HepG2 (cell line): Measurements from ENCODE around the gene PRRT1. TPM values are rescaled to one million over a fixed set of nuclear protein-coding genes. Genes with fewer than 3 reads are reported as not detected.
A peak's percentile ranks its signal among the peaks of the same experiment; 100 is the strongest.

Experiments
- AGO1 ChIP-seq: fragments of 200-400 bp; formaldehyde crosslinking; IDR thresholded peaks from 2 replicates; pipeline ENCODE4 v1.6.1; 2017; ENCODE audit warnings: mild to moderate bottlenecking, low read depth, low read length, moderate library complexity; ENCODE audit not compliant: poor library complexity, severe bottlenecking
- ELF1 ChIP-seq: sonication (generic); formaldehyde crosslinking; IDR thresholded peaks from 2 replicates; pipeline ENCODE4 v1.4.0; 2020; ENCODE audit warnings: missing genetic modification reagents
- FOXJ3 ChIP-seq: sonication (generic); formaldehyde crosslinking; IDR thresholded peaks from 2 replicates; pipeline ENCODE4 v1.4.0; 2020; ENCODE audit warnings: missing genetic modification reagents, mild to moderate bottlenecking, borderline replicate concordance
- GATAD2A ChIP-seq: IDR thresholded peaks from 2 replicates; pipeline ENCODE4 v1.6.1; 2016
- KDM5B ChIP-seq: sonication (generic); formaldehyde crosslinking; IDR thresholded peaks from 2 replicates; pipeline ENCODE4 v1.4.0; 2020; ENCODE audit warnings: missing genetic modification reagents, mild to moderate bottlenecking, borderline replicate concordance
- PAF1 ChIP-seq: IDR thresholded peaks from 2 replicates; pipeline ENCODE4 v1.6.1; 2016; ENCODE audit warnings: missing genetic modification reagents, missing compliant biosample characterization
- POLR2G ChIP-seq: fragments of 200-400 bp; formaldehyde crosslinking; IDR thresholded peaks from 2 replicates; pipeline ENCODE4 v1.6.1; 2018; ENCODE audit warnings: mild to moderate bottlenecking, low read depth, low read length, moderate library complexity
- PTBP1 ChIP-seq: fragments of 200-400 bp; formaldehyde crosslinking; IDR thresholded peaks from 2 replicates; pipeline ENCODE4 v1.6.1; 2018; ENCODE audit warnings: low read length, low read depth; ENCODE audit not compliant: poor library complexity, severe bottlenecking
- SATB2 ChIP-seq: sonication (generic); formaldehyde crosslinking; IDR thresholded peaks from 2 replicates; pipeline ENCODE4 v1.5.0; 2020; ENCODE audit warnings: missing genetic modification reagents
- SCMH1 ChIP-seq: sonication (generic); formaldehyde crosslinking; IDR thresholded peaks from 2 replicates; pipeline ENCODE4 v1.9.0; 2021; ENCODE audit warnings: missing genetic modification reagents, mild to moderate bottlenecking, borderline replicate concordance
- SOX13 ChIP-seq, 3 experiments: fragments of 450-650 bp in 1 of 3; sonication (generic) in 1 of 3; formaldehyde crosslinking in 1 of 3; IDR thresholded peaks in 2 of 3; conservative IDR thresholded peaks in 1 of 3; 2 replicates each; pipeline versions ENCODE4 v1.5.0 to v1.6.1; 2016 to 2020; ENCODE audit warnings: antibody characterized with exemption in 1 of 3, mild to moderate bottlenecking in 1 of 3, missing compliant biosample characterization in 1 of 3, missing genetic modification reagents in 1 of 3, moderate library complexity in 1 of 3
- ZNF180 ChIP-seq: sonication (generic); formaldehyde crosslinking; IDR thresholded peaks from 2 replicates; pipeline ENCODE4 v1.4.0; 2020; ENCODE audit warnings: low read depth, missing genetic modification reagents, borderline replicate concordance
- ZNF232 ChIP-seq: sonication (generic); formaldehyde crosslinking; IDR thresholded peaks from 2 replicates; pipeline ENCODE4 v1.4.0; 2020; ENCODE audit warnings: missing genetic modification reagents, borderline replicate concordance
- ZNF30 ChIP-seq: sonication (generic); formaldehyde crosslinking; IDR thresholded peaks from 2 replicates; pipeline ENCODE4 v1.5.0; 2020; ENCODE audit warnings: mild to moderate bottlenecking, missing genetic modification reagents
- ZNF562 ChIP-seq: sonication (generic); formaldehyde crosslinking; IDR thresholded peaks from 2 replicates; pipeline ENCODE4 v1.8.0; 2022; ENCODE audit warnings: missing genetic modification reagents, borderline replicate concordance
- ZNF567 ChIP-seq: sonication (generic); formaldehyde crosslinking; IDR thresholded peaks from 2 replicates; pipeline ENCODE4 v1.8.1; 2023; ENCODE audit warnings: mild to moderate bottlenecking, missing genetic modification reagents, borderline replicate concordance
- ZNF850 ChIP-seq: sonication (generic); formaldehyde crosslinking; conservative IDR thresholded peaks from 2 replicates; pipeline ENCODE4 v1.9.0; 2021; ENCODE audit warnings: mild to moderate bottlenecking, missing genetic modification reagents
- ZNF891 ChIP-seq: sonication (generic); formaldehyde crosslinking; IDR thresholded peaks from 2 replicates; pipeline ENCODE4 v1.5.0; 2020; ENCODE audit warnings: mild to moderate bottlenecking, missing genetic modification reagents
- polyA plus RNA-seq, 8 experiments: library from polyadenylated mRNA; depleted of rRNA in 3 of 8; stranded (reverse) in 7 of 8; unstranded in 1 of 8; fragments of >200 nt; fragmentation: Illumina TruSeq in 4 of 8; extraction: Trizol in 4 of 8; gene quantifications; 2 replicates each; pipeline versions ENCODE4 v1.2.1 to v1.2.3, GENCODE V29; 2011 to 2016; ENCODE audit warnings: low read depth in 4 of 8, missing spikeins in 1 of 8, mixed read lengths in 1 of 8; ENCODE audit not compliant: insufficient read depth in 1 of 8
- total RNA-seq, 5 experiments: library from RNA; depleted of rRNA; stranded (reverse); fragments of >200 nt; fragmentation: Illumina TruSeq; extraction: Trizol; gene quantifications; 2 replicates each; pipeline ENCODE4 v1.2.3, GENCODE V29; 2016; ENCODE audit warnings: low read depth in 1 of 5
- TF ChIP-seq, protein P1 (sequence below): sonication (generic); formaldehyde crosslinking; IDR thresholded peaks from 2 replicates; pipeline ENCODE4 v1.8.0; 2022; ENCODE audit warnings: mild to moderate bottlenecking, missing genetic modification reagents, moderate library complexity
- TF ChIP-seq, protein P2 (sequence below): sonication (generic); formaldehyde crosslinking; conservative IDR thresholded peaks from 2 replicates; pipeline ENCODE4 v1.8.0; 2022; ENCODE audit warnings: missing genetic modification reagents
- TF ChIP-seq, protein P3 (sequence below): sonication (generic); formaldehyde crosslinking; IDR thresholded peaks from 2 replicates; pipeline ENCODE4 v1.5.1; 2020; ENCODE audit warnings: missing genetic modification reagents, mild to moderate bottlenecking, borderline replicate concordance
- TF ChIP-seq, protein P4 (sequence below): sonication (generic); formaldehyde crosslinking; IDR thresholded peaks from 2 replicates; pipeline ENCODE4 v1.4.0; 2020; ENCODE audit warnings: missing genetic modification reagents
- TF ChIP-seq, protein P5 (sequence below): sonication (generic); formaldehyde crosslinking; IDR thresholded peaks from 2 replicates; pipeline ENCODE4 v1.5.0; 2020; ENCODE audit warnings: missing genetic modification reagents

The PRRT1 gene
- total and polyA plus RNA-seq, 2 of the 13 experiments (the other 11 are each of a cell fraction or from before 2014, with no cell fraction given) = 0.64 to 1.4 TPM

DNA sequence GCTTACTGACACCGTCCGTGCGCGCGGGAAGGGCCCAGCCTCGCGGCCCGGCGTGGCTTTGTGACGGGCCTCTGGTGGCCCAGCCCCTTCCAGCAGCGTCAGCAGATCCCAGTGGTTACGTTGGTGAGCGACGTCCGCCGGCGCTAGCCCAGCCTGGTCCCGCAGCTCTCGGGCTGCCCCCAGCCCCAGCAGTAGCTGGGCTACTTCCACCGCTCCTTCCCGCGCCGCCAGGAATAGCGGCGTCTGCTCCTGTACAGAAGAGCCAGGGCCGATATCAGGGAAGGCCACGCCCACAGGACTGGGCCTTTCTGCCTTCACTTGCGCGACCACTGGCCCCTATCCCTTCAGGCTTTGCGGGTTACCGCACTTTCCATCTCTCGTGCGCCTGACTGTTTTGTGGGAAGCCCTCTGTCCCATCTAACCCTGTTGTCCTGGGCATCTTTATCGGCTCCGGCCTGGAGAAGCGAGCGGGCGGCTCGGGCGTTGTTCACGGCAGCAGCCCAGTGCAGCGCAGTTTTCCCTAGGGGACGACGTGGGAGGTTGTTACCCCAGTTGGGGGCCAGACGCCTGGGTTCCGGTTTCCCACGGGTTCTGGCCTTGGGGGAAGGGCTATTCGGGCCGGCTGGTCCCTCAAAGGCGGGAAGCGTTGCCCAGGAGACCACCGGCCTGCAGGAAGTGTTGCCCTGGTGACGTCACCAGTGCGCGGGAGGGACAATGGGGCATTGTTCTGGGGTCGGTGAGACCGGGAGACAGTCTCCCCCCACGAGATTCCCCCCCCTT lies 44.4 kb upstream of the PRRT1 start (continued):
- peak; percentile 87; the same call in 1 of the 2 replicates for TF ChIP-seq ZNF232 (CRISPR knock-in tag)
- peak; percentile 91 for TF ChIP-seq KDM5B (CRISPR knock-in tag)
- no peak for TF ChIP-seq ZNF30 (CRISPR knock-in tag)
- TF ChIP-seq, protein P1, sequence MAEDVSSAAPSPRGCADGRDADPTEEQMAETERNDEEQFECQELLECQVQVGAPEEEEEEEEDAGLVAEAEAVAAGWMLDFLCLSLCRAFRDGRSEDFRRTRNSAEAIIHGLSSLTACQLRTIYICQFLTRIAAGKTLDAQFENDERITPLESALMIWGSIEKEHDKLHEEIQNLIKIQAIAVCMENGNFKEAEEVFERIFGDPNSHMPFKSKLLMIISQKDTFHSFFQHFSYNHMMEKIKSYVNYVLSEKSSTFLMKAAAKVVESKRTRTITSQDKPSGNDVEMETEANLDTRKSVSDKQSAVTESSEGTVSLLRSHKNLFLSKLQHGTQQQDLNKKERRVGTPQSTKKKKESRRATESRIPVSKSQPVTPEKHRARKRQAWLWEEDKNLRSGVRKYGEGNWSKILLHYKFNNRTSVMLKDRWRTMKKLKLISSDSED = no peak
- TF ChIP-seq POLR2G = peak; percentile 84
- peak; percentile 4; the same call in 1 of the 2 replicates for TF ChIP-seq ZNF180 (CRISPR knock-in tag)
- TF ChIP-seq PTBP1 = peak; percentile 78
- TF ChIP-seq, protein P2, sequence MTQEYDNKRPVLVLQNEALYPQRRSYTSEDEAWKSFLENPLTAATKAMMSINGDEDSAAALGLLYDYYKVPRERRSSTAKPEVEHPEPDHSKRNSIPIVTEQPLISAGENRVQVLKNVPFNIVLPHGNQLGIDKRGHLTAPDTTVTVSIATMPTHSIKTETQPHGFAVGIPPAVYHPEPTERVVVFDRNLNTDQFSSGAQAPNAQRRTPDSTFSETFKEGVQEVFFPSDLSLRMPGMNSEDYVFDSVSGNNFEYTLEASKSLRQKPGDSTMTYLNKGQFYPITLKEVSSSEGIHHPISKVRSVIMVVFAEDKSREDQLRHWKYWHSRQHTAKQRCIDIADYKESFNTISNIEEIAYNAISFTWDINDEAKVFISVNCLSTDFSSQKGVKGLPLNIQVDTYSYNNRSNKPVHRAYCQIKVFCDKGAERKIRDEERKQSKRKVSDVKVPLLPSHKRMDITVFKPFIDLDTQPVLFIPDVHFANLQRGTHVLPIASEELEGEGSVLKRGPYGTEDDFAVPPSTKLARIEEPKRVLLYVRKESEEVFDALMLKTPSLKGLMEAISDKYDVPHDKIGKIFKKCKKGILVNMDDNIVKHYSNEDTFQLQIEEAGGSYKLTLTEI (CRISPR knock-in tag) = no peak
- no peak for TF ChIP-seq ZNF567 (CRISPR knock-in tag)
- TF ChIP-seq ZNF562 (CRISPR knock-in tag) = no peak
- TF ChIP-seq ELF1 = peak; percentile 76
- TF ChIP-seq, protein P3, sequence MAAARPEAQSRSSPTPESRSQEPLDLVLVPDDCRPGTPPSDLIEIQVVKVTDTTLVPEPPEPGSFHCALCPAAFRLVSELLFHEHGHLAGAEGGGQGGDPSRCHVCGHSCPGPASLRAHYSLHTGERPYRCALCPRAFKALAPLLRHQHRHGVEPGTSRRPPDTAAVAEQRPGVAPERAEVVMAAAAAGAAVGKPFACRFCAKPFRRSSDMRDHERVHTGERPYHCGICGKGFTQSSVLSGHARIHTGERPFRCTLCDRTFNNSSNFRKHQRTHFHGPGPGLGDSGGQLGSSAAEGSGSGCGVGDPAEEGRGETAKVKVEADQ (CRISPR knock-in tag) = no peak
- no peak for TF ChIP-seq PAF1 (CRISPR knock-in tag)
- no peak for TF ChIP-seq SCMH1
- TF ChIP-seq ZNF850 (CRISPR knock-in tag) = no peak; the same call in 1 of the 2 replicates
- peak; percentile 83 for TF ChIP-seq SOX13 (IDR thresholded peaks at IDR 0.05)
- peak in 1 of 2 experiments; percentile 97; a peak in 2 of 4 replicates for TF ChIP-seq SOX13 (CRISPR knock-in tag; conservative IDR thresholded peaks at IDR 0.05 in 1 of 2, IDR thresholded peaks at IDR 0.05 in 1 of 2)
- peak; percentile 99 for TF ChIP-seq ZNF891 (CRISPR knock-in tag)
- TF ChIP-seq, protein P4, sequence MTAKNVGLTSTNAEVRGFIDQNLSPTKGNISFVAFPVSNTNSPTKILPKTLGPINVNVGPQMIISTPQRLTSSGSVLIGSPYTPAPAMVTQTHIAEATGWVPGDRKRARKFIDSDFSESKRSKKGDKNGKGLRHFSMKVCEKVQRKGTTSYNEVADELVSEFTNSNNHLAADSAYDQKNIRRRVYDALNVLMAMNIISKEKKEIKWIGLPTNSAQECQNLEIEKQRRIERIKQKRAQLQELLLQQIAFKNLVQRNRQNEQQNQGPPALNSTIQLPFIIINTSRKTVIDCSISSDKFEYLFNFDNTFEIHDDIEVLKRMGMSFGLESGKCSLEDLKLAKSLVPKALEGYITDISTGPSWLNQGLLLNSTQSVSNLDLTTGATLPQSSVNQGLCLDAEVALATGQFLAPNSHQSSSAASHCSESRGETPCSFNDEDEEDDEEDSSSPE (CRISPR knock-in tag) = peak; percentile 96
- no peak for TF ChIP-seq SATB2 (CRISPR knock-in tag)
- no peak; the same call in none of the 2 replicates for TF ChIP-seq FOXJ3 (CRISPR knock-in tag)
- TF ChIP-seq, protein P5, sequence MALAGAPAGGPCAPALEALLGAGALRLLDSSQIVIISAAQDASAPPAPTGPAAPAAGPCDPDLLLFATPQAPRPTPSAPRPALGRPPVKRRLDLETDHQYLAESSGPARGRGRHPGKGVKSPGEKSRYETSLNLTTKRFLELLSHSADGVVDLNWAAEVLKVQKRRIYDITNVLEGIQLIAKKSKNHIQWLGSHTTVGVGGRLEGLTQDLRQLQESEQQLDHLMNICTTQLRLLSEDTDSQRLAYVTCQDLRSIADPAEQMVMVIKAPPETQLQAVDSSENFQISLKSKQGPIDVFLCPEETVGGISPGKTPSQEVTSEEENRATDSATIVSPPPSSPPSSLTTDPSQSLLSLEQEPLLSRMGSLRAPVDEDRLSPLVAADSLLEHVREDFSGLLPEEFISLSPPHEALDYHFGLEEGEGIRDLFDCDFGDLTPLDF (CRISPR knock-in tag) = peak; percentile 81
- no peak for TF ChIP-seq GATAD2A (CRISPR knock-in tag)
- TF ChIP-seq AGO1 = peak; percentile 47
